HG02588 (cell line): ENCODE data around the gene INCA1.

Source experiments
- ATAC-seq: cut with Tn5 transposase; IDR thresholded peaks from one replicate; pipeline ENCODE4 v1.9.1; 2021; ENCODE audit warnings: mild to moderate bottlenecking, moderate library complexity; ENCODE audit not compliant: unreplicated experiment

INCA1 gene

DNA sequence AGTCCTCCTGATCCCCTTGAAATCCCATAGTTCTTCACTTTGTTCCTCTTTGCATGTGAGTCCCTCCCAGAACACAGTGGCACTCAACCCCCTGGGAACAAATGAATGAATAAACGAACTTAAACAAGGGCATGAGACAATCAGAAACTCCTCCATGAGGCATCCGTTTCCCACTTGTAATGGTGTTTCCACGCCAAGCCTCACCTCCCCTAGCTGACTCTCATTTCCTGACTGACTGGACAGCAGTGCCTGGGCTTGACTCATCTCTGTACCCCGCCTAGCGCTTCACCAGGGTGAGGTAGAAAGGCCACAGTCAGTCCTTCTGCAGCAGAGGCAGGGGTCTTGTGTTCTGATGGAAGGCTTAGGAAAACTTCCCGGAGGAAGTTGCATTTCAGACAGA lies 14.6 kb upstream of the INCA1 start:
- no peak for ATAC-seq

DNA sequence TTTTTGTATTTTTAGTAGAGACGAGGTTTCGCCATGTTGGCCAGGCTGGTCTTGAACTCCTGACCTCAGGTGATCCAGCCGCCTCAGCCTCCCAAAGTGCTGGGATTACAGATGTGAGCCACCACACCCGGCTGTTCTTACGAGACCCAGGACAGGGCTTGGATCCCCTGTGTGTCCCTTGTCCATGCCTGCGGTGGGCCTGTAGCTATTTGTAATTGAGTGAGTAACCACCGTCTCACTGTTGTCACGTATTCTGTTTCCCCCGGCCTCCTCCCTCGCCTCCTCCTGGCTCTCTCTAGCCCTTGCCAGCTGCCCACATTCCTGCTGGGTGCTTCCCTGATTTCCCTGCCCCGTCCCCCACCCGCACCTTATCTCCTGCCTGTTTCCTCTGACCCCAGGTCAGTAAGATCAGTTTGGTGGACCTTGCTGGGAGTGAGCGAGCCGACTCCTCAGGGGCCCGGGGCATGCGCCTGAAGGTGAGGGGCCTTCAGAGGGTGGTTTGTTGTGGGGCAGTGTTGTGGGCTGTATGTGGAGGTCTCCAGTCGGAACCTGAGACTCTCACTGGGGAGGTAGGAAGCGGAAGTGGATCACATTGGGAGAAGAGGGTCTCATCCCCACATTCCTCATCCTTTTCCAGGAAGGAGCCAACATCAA lies 6.0 kb upstream of the INCA1 start:
- no peak for ATAC-seq

DNA sequence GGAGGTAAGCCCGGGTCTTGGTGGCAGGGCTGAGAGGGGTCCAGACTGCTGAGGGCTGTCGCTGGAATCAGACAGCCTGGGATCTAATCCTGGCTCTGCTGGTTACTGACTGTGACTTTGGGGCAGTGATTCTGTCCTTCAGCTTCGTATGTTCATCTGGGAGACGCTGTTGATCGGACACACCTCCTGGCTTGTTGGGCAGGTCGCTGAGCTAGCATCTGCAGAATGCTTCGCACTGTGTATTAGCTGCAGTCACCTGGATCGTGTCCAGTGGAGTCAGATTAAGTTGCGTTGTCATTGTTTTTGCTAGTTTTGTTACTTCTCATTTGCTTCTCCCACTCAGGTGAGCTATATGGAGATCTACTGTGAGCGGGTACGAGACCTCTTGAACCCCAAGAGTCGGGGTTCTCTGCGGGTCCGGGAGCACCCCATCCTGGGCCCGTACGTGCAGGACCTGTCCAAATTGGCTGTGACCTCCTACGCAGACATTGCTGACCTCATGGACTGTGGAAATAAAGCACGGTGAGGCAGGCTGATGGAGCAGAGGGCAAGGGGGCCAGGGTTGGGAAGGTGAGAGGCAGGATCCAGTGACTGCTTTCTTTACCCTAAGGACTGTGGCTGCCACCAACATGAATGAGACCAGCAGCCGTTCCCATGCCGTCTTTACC lies 4.9 kb upstream of the INCA1 start:
- no peak for ATAC-seq

DNA sequence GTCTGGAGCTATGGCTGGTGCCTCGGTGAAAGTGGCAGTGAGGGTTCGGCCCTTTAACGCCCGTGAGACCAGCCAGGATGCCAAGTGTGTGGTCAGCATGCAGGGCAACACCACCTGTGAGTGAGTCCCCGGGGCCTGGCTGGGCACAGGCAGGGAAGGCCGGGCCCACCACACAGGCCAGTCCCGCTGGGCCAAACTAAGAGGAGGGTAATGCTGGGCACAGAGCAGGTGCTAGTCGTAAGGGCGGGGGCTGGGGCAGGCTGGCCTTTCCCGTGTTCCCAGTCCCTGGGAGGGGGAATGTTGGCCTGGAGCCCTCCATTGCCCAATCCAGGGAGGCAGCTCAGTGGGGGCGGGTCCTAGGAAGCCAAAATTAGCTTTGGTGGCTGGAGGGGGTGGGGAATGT lies 2.9 kb upstream of the INCA1 start:
- no peak for ATAC-seq

DNA sequence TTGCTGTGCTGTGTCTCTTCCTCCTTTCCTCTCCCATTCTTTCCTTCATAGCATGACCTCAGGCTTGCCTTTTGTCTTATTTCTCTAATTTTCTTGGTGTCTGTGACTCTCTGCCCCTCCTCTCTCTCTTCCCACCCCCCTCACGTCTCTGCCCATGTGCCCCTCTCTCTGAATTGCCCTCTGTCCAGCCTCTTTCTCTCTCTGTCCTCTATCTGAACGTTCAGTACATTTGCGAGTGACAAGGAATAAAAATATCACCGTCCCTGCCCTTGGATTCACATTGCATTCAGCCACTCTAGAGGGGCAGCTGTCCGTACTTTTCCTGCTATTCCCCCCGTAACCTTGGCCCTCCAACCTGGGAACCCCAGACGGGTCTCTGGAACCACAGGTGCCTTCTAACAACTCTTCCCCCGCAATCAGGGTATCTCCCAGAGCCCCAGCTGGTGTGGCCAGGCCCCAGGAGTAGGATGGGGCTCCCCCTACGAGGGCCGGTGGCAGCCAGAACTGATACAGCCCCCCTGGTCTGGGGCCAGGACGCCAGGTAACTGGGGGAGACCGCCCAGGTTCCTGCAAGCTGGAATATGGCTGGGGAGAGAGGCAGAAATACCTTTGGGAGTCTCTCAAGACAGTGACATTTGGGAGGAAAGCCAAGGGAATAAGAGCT lies 2.2 kb upstream of the INCA1 start:
- no peak for ATAC-seq

DNA sequence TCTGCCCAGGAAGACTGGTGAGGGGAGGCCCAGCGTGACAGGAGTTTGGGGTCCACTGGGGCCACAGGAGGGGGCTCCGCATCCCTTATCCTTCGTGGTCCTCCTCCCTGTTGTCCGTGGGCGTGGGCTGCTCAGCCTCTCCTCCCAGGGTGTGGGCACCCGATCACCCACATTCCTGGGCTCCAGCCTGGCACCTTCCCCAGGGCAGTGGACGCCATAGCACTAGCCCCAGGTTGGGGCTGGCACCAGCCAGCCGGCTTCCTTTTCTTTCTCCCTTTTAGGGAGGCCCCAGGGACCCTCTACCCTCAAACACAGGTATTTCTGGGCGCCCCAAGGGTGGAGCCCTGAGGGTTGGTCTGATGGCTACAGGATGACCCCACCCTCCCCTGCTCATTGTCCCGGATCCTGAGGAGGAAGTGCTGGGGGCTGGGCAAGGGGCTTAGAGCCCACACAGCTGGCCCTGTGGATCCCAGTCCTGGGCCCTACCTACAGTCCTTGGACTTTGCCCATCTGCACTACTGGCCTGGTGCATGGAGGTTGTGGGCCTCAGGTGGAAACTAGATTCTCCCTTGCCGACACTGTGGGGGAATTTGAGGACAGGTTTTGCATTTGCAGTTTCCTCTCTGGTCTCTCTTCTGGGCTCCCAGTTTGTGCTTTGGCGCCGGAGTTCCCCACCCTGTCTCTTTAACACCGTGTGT lies 1.6 kb upstream of the INCA1 start:
- no peak for ATAC-seq

DNA sequence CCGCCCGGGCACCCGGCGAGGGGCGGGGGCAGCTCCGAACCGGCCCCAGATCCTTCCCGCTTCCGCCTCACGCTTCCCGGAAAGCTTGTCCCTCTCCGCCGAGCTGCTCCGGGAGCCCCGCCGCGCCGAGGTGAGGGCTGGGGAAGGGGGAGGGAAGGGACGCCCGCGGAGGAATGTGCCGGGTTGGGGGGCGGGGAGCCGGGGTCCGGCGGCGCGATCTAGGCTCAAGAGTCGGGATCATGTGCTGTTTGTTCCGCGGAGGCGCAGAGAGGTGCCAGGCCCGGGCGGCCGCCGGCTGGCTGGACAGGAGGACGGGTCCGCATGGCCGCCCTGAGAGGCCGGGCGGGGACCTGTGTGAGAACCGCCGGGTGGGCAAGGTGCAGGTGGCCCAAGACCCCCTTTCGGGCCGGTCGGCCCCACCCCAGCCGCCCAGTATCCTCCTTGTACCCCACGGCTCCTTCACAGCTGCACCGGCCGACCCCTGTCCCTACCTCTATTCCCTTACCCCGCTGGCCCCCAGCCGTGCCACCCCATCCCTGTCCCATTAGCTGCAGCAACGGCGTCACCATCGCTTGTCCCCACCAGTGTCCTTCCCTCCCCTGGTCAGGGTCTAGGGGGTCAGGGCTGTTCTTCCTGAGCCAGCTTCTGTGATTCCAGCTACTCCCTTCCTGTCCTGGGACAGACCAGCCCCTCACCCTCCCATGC lies 857 bp upstream of the INCA1 start:
- peak; percentile 6 for ATAC-seq

DNA sequence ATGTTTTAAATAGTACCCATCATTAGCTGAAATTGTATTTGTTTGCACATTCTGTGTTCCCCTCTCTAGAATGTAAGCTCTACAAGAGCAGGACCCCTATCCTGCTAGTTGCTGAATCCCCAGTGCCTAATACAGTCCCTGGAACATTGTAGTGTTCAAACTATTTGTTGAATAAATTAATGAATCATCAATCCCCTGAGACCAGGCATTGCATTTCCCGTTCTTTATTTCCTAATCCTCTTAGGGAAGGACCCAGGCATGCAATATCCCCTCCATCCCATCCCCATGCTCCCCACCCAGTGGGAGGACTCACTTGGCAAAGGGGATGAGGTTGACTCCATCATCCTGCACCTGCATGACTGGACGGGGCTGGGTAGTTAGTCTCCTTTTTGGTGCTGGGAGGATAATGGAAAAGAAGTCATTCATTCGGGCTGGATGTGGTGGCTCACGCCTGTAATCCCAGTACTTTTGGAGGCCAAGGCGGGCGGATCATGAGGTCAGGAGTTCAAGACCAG lies 3.2 kb downstream of the INCA1 start:
- no peak for ATAC-seq

DNA sequence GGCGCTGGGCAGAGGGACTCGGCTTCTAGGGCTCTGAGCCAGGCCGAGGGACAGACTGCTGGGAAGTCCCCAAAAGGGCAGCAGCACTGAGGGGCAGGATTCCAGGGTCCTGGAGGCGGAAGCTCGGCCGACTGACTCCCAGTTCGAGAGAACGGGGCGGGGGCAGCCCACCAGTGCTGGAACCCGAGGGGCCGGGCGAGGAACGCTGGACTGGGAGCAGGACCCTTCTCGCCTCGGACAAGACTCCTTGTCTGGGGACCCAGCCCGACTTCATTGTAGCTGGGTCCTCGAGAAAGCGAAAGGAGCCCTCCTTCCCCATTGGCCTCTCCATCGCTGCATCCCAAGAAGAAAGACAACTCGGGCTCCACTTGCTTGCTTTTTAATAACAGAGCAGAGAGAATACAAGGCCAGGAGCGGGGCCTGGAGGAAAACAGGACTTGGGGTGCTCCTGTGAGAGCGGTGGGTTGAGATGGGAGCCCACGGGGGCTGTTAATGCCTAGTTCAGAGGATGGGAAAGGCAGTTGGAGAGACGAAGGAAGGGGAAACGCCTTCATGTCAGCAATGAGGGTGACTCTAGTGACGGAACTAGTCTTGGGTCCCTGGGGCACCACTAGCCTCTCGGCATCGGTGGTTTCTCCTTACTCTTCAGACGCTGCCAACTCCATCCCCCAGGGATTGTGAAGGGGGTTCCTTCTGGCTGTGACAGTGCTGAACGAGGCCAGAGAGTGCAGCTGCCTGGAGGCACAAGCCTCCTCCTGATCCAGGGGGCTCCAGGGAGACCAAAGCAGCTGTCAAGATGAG lies 9.4 kb downstream of the INCA1 start:
- peak; percentile 5 for ATAC-seq

DNA sequence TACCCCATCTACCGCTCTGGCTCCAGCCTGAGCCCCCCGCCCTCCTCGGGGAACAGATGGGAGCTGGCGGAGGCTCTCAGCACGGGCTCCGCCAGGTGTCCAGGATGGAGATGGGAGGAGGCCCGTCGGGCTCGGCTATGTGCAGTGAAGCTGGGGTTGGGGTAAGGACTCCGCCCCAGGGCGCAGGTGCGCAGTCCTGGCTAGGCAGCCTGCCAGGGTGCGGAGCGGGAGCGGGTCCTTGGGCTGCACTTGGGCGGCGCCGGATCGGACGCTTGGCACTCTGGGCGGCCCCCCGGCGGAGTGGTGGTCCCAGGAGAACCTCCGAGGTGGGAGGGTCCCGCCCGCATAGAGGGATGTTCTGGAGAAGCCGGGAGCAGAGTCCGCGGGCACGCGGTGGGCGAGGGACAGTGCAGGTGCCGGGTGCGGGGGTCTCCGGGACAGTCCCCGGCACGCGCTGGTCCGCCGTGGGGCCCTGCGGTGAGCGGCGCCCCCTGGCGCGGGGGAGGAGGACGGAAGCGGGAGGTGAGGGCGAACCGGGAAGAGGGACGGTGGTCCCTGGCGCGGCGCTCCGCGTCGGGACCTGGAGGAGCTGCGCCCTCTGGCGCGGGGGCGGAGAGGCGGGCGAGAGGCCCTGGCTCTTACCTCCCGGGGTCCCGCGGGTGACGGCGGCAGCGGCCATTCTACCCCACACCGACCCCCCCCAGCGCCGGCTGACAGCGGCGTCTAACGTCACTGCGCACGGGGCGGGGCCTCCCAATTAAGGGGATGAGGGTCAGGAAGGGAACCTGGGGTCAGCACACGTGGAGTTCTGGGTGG lies 10.2 kb downstream of the INCA1 start, which contains the start of gene CAMTA2:
TSS of gene CAMTA2 (minus strand) at position 725 of the 816 bp plus-strand sequence. CDS start 1,453 bp downstream, outside the sequence.
- ATAC-seq: peak; percentile 58

DNA sequence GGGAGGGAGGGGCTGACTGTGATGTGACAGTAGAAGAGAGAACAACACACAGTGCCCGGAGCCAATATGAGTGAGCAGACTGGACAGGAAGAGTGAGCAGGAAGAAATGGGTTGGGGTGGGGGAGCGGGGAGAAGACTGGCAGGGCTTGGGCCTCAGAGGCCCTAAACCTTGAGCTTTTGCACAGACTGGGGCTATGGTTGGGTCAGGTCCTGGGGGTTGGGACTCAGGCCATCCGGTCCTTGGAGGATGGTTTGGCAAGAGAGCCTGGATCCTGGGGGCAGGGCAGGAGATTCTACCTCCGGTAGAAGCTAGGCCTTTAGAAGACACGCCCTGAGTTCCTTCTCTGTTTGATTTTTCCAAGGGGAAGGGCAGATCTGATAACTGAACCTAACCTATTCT lies 10.9 kb downstream of the INCA1 start:
- no peak for ATAC-seq

DNA sequence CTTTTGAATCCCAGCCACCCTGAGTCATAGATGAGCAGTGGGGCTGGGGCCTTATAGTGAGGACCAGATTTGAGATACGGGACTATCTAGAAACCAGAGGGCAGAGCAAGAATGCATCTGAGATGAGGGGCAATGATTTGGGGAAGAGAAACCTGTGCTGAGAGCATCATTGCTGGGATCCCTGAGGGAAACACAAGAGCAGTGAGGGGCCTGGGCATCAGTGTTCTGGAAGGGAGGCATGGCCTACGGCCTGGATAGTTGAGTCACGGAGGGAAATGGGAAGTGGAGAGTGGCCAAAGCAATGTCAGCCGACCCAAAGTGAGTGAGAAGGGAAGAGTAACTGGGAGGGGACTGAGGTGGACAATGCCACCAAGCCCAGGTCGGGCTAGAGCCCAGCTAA lies 15.0 kb downstream of the INCA1 start:
- ATAC-seq: no peak

DNA sequence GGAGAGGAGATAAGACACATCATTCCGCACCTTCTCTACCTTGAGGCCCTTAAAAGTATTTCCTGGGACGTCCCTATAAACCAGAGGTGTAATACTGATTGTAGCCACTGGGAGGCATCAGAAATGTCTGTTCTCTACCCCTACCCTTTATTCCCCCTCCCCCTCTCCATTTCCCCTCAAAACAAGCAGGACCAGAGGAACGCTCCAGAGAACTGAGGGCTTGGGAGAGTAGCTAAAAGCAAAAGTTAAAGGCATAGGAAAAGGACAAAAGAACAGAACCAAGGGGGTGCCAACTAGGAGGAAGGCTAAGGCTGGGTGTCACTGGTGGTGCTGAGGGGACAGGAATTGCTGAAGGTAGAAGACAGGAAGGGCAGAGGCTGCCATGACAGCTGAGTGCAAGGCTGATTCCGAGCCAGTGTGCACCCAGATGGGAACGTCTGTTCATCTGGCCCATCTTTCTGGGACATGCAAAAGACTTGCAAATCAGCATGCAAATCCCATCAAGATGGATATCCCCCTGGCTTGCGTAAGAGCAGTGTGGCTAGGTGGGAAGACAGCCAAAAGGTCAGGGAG lies 16.6 kb downstream of the INCA1 start:
- no peak for ATAC-seq

DNA sequence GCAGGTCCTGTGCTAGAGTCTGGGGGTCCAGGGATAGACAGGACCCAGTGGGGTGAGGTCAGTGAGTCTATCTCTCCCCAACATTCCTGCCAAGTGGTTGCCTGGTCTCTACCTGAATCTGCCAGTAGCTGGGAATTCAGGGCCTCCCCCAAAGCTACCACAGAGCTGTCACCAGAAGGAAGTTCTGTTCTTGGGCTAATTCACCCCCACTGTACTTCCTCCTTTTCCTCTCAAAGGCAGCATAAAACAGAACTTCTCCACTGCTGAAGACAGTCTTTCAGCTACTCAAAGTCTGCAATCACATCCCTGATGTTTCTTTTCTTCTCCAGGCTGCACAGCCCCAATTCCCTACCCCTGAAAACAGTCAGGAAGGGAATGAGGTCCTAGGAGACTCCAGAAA lies 18.6 kb downstream of the INCA1 start:
- ATAC-seq: no peak

DNA sequence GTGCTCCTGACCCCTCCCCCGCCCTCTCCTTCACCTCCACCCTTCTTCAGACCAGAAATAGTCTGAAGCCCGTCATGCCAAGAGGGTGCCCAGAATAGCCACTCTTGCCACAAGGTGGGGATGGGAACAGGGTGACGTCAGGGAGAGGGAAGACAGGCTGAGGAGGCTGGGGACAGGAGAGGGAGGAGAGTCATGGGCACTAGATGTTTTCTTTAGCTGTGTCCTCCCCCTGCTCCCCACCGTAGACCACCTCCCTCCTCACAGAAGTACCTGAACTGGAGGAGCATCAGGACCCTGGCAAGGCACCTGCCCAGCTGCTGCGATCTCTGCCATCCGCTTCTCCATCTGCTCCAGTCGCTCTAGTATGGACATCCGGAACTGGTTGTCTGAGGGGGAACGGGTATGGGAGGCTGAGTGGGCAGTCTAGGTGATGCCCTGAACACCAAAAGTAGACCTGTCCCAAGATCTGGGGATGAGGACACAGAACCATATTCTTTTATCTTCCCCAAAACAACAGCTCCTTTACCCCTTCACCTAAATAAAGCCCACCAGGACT lies 23.1 kb downstream of the INCA1 start:
- no peak for ATAC-seq

DNA sequence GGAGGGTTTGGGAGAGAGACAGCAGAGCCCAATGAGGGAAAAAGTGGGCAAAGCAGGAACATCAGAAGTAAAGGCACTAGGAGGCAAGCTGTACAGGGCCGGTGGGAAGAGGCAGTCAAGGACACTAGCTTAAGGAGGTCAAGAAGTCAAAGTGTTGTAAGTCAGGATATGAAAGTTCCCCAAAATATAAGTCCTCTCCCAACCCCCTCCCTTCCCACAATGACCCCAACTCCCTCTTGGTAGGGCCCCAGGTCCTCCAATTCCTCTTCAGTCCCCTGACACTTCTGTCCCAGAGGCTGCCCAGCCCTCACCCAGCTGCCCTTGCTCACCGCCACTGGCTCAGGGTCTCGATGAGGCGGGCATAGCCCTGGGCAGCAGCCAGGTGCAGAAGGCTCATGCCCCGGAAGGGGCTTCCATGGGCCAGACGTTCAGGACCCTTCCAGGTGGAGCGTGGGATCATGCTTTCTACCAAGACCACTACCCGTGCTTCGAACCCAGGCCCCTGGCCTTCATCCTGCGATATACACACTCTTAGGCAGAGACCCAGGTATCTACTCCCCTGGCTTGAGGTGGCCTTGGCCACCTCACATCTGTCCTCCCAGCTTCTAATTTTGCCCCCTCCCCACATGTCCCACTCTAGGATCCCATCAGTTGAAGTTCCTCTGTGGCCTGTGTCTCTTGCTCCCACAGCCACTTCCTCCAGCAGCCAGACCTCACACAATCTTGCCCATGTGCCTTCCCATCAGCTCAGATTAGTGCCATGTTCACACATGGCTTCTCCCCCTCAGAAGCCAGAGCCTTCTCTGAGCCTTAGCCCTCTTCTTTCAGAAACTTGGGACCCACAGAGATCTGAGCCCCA lies 23.8 kb downstream of the INCA1 start:
- ATAC-seq: no peak

DNA sequence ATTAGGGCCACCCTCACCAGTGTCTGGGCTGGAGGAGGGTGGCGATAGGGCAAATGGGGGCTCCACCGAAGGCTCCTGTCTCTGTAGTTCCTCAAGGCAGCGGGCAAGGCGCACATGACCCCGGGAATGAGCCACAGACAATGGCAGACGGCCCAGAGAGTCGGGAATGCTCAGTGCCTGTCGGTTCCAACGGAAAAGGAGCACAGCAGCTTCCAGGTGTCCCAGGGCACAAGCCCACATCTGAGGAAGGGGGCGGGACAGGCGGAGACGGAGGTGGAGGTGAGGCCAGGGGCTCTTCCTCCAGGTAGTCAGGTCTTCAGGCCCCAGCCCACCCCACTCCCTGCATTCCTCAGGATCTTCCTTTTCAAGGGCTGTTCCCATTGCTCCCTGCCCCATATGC lies 24.6 kb downstream of the INCA1 start:
- no peak for ATAC-seq

DNA sequence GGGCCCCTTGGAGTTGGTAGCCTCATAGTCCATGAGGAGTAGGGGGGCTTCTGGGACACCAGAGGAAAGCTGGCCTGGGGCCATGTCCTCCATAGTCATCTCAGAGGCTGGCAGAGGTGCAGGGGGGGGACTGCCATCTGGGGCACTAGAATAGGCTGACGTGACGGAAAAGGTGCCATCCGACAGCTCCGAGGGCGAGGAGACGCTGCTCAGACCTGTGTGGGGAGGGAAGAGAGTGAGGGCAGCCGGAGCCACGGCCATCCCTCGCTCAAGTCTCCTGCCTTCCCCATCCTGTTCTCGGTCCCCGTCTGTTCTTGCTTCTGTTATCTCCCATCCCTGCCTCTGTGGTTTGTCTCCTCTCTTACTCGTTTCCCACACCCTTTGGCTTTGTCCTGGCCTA lies 25.0 kb downstream of the INCA1 start:
- ATAC-seq: no peak
